Choroid plexus epithelial cell (primary cell): ENCODE data around the gene LPCAT1.

Experiments
- DNase-seq: peaks from one replicate; pipeline ENCODE4 v3.0.0-alpha.2; 2010; ENCODE audit warnings: low read depth
- H3K4me3 ChIP-seq: 2 replicates; pipeline ENCODE4 v1.5.1; 2011; ENCODE audit warnings: low read depth, mild to moderate bottlenecking, control low read depth, low read length, moderate library complexity
- TF ChIP-seq, protein P1 (sequence below): conservative IDR thresholded peaks from 2 replicates; pipeline ENCODE4 v1.5.1; 2011; ENCODE audit warnings: low read depth, mild to moderate bottlenecking, control low read depth, inconsistent platforms, low read length, moderate library complexity

The LPCAT1 gene

DNA sequence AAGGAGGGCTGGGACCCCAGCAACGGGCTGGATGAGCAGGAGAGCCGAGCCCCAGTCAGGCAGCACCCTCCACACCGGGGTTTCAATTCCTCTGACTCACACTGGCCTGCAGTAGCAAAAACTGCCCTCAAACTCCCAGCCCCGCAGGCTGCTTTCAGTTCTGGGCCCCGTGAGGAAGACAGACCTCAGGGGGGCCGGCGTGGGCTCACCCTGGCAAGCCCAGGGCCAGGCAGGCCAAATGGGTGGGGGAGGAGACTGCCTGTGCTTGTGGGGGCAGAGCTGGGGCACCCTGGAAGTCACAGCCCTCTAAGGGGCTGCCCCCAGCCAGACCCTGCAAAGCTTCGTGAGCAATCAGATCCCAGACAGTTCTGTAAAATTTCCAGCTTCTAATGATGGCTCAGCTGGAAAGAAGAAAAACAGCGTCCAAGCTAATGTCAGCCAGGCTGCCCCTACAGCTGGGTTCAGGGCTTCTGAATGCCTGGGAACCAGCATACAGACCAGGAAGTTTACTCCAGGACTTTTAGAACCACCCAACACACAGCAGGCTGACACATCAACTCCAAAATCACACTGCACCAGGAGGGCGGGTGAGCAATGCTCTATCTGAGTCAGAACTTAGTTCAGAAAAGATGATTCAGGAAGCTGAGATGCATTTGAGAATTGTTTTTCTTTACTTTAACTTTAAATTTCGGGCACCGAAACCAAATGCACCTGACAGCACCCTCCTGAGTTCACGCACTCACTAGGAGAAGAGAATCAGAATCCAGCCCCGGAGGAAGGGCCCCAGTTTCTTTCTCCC lies 34.7 kb downstream of the LPCAT1 start:
- peak; percentile 87 for DNase-seq
- TF ChIP-seq, protein P1, sequence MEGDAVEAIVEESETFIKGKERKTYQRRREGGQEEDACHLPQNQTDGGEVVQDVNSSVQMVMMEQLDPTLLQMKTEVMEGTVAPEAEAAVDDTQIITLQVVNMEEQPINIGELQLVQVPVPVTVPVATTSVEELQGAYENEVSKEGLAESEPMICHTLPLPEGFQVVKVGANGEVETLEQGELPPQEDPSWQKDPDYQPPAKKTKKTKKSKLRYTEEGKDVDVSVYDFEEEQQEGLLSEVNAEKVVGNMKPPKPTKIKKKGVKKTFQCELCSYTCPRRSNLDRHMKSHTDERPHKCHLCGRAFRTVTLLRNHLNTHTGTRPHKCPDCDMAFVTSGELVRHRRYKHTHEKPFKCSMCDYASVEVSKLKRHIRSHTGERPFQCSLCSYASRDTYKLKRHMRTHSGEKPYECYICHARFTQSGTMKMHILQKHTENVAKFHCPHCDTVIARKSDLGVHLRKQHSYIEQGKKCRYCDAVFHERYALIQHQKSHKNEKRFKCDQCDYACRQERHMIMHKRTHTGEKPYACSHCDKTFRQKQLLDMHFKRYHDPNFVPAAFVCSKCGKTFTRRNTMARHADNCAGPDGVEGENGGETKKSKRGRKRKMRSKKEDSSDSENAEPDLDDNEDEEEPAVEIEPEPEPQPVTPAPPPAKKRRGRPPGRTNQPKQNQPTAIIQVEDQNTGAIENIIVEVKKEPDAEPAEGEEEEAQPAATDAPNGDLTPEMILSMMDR, result no peak
- H3K4me3 ChIP-seq, result peak overlapping the region; percentile 14

DNA sequence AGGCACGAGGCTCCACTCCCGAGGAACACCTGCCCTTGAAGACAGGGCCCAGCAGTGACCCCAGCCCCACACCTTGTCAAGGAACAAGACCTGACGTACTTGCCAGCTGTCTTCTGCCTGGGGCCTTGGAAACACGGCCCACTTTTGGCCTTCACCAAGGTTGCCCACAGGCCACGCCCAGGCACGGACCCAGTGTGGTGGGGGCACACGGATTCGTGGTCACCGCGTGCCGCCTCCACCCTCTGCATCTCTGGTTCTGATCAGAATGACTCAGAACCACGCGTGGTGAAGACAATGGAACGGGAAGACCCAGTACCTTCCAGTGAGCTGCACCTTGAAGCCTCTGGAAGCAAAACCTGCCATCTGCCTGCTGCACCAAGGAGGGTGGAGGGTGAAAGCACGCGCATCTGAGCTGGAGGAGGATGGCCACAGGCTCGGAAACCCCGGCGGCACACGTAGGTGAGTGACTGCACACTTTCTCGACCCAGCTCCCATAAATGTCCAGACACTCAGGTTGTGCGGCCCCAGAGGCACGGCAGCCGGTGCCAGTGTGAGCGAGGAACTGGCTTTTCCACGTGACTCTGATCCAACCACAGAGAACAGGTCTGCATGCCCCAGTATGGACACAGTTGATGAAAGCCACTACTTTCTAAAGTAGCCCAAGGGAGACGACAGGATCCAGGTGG lies 36.5 kb downstream of the LPCAT1 start:
- H3K4me3 ChIP-seq, result no peak overlapping the region
- TF ChIP-seq, protein P1, result no peak
- DNase-seq, result no peak

DNA sequence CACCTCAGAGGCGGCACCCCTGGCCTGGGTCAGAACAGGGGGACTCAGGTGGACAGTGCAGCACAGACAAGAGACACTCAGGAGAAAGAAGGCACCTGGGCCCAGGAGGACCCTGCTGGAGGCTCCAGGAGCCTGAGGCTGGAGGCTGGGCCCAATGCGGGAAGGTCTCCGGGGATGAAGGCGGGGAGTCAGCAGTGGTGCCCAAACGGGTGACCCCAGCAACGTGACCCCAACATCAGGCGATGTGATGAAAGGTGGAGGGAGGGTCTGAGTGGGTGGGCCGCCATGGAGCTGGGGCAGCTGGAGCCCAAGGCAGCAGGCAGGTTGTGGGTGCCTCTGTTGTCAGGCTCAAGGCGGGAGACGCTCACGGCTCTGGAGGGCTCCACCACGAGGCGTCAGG lies 37.5 kb downstream of the LPCAT1 start:
- DNase-seq, result no peak
- TF ChIP-seq, protein P1, result no peak
- no peak overlapping the region for H3K4me3 ChIP-seq

- DNase-seq, result no peak
- TF ChIP-seq, protein P1, result no peak
- no peak overlapping the region for H3K4me3 ChIP-seq
Measured at GRCh38 chr5:1485579-1486118, 38.1 kb downstream of the LPCAT1 start.

DNA sequence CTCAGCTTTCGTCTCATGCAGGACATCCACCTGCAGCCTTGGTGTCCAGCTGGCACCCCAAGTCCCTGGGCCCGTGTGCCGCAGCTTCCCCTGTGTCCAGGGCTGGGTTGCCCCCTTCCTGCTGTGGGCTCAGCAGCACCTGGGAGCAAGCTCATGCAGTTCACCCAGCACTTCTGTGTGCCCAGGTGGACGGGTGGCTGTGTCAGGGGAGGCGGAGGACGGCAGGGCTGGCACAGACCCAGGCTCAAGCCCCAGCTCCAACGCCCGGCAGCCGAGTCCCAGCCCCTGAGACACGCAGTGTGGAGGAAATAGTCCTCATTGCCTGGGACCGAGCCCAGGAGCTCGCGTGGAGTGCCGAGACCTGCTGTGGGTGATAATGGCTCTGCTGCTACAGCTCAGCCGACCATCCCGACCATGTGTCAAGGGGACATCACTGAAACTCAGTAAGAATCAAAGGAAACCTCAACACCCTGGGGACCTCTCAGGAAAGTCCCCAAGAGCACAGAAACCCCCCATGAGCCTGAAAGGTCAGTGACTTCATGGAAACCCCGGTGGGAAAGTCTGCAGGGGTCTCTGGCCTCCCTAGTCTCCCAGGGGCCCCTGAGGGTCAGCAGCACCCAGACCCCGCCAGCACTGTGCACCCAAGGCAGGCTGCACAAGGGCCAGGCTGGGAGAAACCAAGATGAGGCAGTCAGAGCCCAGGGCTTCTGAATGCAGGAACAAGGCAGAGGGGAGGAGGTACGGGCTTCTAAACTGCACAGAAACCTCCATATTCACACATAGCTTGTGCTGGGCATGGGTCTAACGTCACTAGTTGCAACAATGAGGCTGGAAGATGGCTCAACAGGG lies 38.8 kb downstream of the LPCAT1 start:
- no peak overlapping the region for H3K4me3 ChIP-seq
- TF ChIP-seq, protein P1, result no peak
- DNase-seq, result no peak

GRCh38 chr5:1483856-1484729 lies 39.7 kb downstream of the LPCAT1 start:
- TF ChIP-seq, protein P1, result no peak
- DNase-seq, result no peak
- no peak overlapping the region for H3K4me3 ChIP-seq
